ENCODE data around the gene NTN4.

DNA sequence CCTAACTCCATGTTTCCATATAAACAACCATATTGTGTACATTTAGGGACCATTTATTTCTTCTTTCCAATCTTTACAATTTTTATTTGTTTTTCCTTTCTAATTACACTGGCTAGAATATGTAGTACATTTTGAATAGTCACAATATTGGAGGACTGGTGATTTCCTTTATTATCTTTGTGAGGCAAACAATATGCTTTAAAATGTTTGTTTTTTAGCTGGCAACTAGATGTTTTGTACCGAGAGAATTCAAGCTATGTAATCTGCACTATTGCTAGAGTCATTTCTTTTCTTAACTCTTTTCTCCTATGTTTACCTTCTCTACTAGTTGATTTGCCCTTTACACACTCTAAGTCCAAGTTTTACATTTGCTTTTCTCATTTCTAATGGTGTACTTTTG, 13.3 kb upstream of the NTN4 start:
- TF ChIP-seq, protein P1, sequence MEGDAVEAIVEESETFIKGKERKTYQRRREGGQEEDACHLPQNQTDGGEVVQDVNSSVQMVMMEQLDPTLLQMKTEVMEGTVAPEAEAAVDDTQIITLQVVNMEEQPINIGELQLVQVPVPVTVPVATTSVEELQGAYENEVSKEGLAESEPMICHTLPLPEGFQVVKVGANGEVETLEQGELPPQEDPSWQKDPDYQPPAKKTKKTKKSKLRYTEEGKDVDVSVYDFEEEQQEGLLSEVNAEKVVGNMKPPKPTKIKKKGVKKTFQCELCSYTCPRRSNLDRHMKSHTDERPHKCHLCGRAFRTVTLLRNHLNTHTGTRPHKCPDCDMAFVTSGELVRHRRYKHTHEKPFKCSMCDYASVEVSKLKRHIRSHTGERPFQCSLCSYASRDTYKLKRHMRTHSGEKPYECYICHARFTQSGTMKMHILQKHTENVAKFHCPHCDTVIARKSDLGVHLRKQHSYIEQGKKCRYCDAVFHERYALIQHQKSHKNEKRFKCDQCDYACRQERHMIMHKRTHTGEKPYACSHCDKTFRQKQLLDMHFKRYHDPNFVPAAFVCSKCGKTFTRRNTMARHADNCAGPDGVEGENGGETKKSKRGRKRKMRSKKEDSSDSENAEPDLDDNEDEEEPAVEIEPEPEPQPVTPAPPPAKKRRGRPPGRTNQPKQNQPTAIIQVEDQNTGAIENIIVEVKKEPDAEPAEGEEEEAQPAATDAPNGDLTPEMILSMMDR (IDR thresholded peaks at IDR 0.05), result no peak
- no peak for TF ChIP-seq POLR2A (IDR thresholded peaks at IDR 0.05)
